GM12875 (cell line): ENCODE data around the gene CST7.

Experiments
- H3K4me3 ChIP-seq: one replicate; pipeline ENCODE4 v1.5.1; 2011; ENCODE audit warnings: low read depth, low read length, control low read depth
- TF ChIP-seq, protein P1 (sequence below): IDR thresholded peaks from 2 replicates; pipeline ENCODE4 v1.5.1; 2011; ENCODE audit warnings: low read depth, mild to moderate bottlenecking, control low read depth, inconsistent platforms, low read length, moderate library complexity, borderline replicate concordance; ENCODE audit not compliant: insufficient read depth

The CST7 gene

DNA sequence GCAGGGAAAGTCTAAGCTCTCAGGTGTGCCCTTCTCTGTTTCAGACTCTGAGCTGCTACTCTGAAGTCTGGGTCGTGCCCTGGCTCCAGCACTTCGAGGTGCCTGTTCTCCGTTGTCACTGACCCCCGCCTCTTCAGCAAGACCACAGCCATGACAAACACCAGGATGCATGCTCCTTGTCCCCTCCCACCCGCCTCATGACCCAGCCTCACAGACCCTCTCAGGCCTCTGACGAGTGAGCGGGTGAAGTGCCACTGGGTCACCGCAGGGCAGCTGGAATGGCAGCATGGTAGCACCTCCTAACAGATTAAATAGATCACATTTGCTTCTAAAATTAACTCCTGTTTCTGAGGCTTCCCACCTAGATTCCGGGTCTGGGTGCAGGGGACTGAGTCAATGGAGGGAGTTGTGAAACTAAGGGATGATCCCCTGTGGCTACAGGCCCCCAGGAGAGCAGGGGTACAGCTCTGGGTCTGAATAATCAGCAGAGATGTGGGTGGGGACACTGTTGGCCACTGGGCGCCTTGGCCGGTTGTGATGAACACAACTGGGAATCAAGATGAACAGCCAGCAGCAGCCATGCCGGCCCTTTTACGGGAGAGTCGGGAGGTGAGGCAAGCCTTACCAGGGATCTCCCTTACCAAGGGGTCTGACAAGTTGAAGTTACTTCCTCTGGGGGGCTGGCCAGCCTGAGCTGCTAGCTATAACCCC lies 10.7 kb downstream of the CST7 start:
- TF ChIP-seq, protein P1, sequence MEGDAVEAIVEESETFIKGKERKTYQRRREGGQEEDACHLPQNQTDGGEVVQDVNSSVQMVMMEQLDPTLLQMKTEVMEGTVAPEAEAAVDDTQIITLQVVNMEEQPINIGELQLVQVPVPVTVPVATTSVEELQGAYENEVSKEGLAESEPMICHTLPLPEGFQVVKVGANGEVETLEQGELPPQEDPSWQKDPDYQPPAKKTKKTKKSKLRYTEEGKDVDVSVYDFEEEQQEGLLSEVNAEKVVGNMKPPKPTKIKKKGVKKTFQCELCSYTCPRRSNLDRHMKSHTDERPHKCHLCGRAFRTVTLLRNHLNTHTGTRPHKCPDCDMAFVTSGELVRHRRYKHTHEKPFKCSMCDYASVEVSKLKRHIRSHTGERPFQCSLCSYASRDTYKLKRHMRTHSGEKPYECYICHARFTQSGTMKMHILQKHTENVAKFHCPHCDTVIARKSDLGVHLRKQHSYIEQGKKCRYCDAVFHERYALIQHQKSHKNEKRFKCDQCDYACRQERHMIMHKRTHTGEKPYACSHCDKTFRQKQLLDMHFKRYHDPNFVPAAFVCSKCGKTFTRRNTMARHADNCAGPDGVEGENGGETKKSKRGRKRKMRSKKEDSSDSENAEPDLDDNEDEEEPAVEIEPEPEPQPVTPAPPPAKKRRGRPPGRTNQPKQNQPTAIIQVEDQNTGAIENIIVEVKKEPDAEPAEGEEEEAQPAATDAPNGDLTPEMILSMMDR = no peak
- no peak overlapping the region for H3K4me3 ChIP-seq

GRCh38 chr20:24960302-24960801 lies 11.3 kb downstream of the CST7 start:
- TF ChIP-seq, protein P1 = no peak
- H3K4me3 ChIP-seq = no peak overlapping the region

DNA sequence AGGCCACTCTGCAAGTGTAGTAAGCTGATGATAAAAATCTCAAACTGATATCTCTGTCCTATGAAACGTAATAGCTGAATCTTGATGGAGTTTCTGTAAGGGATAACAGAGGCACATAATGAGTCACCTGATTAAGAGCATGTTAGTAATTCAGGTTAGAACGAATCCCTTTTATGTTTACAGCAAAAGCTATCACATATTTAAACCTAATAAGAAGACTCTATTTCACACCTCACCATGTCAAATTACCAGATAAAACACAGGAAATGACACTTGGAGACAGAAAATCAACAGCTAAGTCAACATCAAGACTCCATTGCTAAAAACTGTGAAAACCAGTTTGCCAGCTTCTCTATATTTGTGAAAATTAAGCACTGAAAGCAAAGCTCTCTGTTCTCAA lies 11.8 kb downstream of the CST7 start:
- TF ChIP-seq, protein P1 = no peak
- no peak overlapping the region for H3K4me3 ChIP-seq

- H3K4me3 ChIP-seq = no peak overlapping the region
- TF ChIP-seq, protein P1 = no peak
Measured at GRCh38 chr20:24961384-24962181, 12.5 kb downstream of the CST7 start.

- TF ChIP-seq, protein P1 = no peak
- no peak overlapping the region for H3K4me3 ChIP-seq
Measured at GRCh38 chr20:24962182-24962492, 13.1 kb downstream of the CST7 start.

GRCh38 chr20:24962510-24962909 lies 13.4 kb downstream of the CST7 start:
- TF ChIP-seq, protein P1 = no peak
- no peak overlapping the region for H3K4me3 ChIP-seq
